ENCODE measurements around the gene OLFM4.

DNA sequence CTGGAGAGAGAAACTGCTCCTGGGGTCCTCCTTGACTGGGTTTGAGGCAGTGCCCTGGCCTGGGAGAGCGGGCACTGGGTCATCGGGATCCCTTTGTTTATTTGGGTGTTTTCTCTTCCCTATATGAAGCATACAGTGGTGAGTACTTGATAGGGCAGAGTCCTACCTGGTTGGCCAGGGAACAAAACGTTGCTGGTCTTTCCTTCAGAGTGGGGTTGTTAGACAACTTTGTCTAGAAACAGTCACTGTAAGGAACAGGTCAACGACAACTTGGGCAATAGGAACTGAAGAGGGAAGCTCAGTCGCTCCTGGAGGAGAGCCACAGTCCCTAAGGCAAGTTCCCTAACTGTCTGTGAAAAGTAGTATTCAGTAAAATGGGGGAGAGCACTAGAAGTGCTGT is 550 bp upstream of the OLFM4 start:
- TF ChIP-seq, protein P1, sequence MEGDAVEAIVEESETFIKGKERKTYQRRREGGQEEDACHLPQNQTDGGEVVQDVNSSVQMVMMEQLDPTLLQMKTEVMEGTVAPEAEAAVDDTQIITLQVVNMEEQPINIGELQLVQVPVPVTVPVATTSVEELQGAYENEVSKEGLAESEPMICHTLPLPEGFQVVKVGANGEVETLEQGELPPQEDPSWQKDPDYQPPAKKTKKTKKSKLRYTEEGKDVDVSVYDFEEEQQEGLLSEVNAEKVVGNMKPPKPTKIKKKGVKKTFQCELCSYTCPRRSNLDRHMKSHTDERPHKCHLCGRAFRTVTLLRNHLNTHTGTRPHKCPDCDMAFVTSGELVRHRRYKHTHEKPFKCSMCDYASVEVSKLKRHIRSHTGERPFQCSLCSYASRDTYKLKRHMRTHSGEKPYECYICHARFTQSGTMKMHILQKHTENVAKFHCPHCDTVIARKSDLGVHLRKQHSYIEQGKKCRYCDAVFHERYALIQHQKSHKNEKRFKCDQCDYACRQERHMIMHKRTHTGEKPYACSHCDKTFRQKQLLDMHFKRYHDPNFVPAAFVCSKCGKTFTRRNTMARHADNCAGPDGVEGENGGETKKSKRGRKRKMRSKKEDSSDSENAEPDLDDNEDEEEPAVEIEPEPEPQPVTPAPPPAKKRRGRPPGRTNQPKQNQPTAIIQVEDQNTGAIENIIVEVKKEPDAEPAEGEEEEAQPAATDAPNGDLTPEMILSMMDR (IDR thresholded peaks at IDR 0.05; ENCODE audit: extremely low read depth in 1 of 2, insufficient read depth in 1 of 2, low read depth in 1 of 2, low read length in 2 of 2), result no peak
- TF ChIP-seq POLR2AphosphoS5 (IDR thresholded peaks at IDR 0.05; ENCODE audit: insufficient read depth, low read depth, low read length) (no peak), MYC (IDR thresholded peaks at IDR 0.05; ENCODE audit: low read depth, low read length) (no peak), GATA2 (IDR thresholded peaks at IDR 0.05; ENCODE audit: insufficient read depth, insufficient read length, low read depth, low read length) (no peak), POLR2A (IDR thresholded peaks at IDR 0.05; ENCODE audit: low read depth, low read length) (no peak), EZH2 (IDR thresholded peaks at IDR 0.05; ENCODE audit: borderline replicate concordance, low read depth, low read length, severe bottlenecking) (no peak), JUN (IDR thresholded peaks at IDR 0.05; ENCODE audit: borderline replicate concordance, insufficient read depth, insufficient read length, low read depth) (no peak)
- TF ChIP-seq, protein P2, sequence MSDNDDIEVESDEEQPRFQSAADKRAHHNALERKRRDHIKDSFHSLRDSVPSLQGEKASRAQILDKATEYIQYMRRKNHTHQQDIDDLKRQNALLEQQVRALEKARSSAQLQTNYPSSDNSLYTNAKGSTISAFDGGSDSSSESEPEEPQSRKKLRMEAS (IDR thresholded peaks at IDR 0.05; ENCODE audit: insufficient read depth, insufficient read length), result no peak

Data from endothelial cell of umbilical vein (primary cell).